M059J (cell line): Measurements from ENCODE around the gene COL6A2. TPM values are rescaled to one million over a fixed set of nuclear protein-coding genes. Genes with fewer than 3 reads are reported as not detected.
"Not testable (repeated sequence)": the region's sequence is repeated elsewhere in the genome, so short reads cannot be mapped to it uniquely, and the experiment has no call there.

Experiments used
- DNase-seq: peaks from one replicate; pipeline ENCODE4 v3.0.0-alpha.2; 2012; ENCODE audit warnings: low read depth
- total RNA-seq: library from RNA; depleted of rRNA; stranded (reverse); fragments of >200 nt; shearing (Covaris generic); gene quantifications from 2 replicates; pipeline ENCODE4 v1.2.3, GENCODE V29; 2014

The COL6A2 gene
- total RNA-seq, 1 experiment from 2014 or later = 240 TPM

- DNase-seq = no peak
These were observed 18.9 kb upstream of the COL6A2 start for GRCh38 chr21:46078978-46079351.

GRCh38 chr21:46079352-46080170 lies 18.4 kb upstream of the COL6A2 start:
- peak; percentile 71 for DNase-seq

GRCh38 chr21:46080171-46081021 lies 17.5 kb upstream of the COL6A2 start:
- DNase-seq = no peak

- DNase-seq = peak; percentile 33
These were observed 16.7 kb upstream of the COL6A2 start for GRCh38 chr21:46081022-46081861.

- no peak for DNase-seq
These were observed 15.8 kb upstream of the COL6A2 start for GRCh38 chr21:46081862-46082712.

GRCh38 chr21:46082713-46082962 lies 15.3 kb upstream of the COL6A2 start:
- no peak for DNase-seq

GRCh38 chr21:46082963-46083790 lies 14.7 kb upstream of the COL6A2 start:
- DNase-seq = no peak

GRCh38 chr21:46083791-46084561 lies 13.9 kb upstream of the COL6A2 start:
- no peak for DNase-seq

- no peak for DNase-seq
These were observed 13.2 kb upstream of the COL6A2 start for GRCh38 chr21:46084709-46085108.

- not testable (repeated sequence) for DNase-seq
These were observed 12.7 kb upstream of the COL6A2 start for GRCh38 chr21:46085259-46085658.

- DNase-seq = no peak
These were observed 10.3 kb upstream of the COL6A2 start for GRCh38 chr21:46087641-46088040.

GRCh38 chr21:46088189-46088588 lies 9.7 kb upstream of the COL6A2 start:
- DNase-seq = no peak

GRCh38 chr21:46089285-46089684 lies 8.6 kb upstream of the COL6A2 start:
- no peak for DNase-seq

GRCh38 chr21:46091118-46091517 lies 6.8 kb upstream of the COL6A2 start:
- no peak for DNase-seq

GRCh38 chr21:46091631-46092025 lies 6.3 kb upstream of the COL6A2 start:
- DNase-seq = no peak

GRCh38 chr21:46092026-46092764 lies 5.7 kb upstream of the COL6A2 start:
- peak; percentile 90 for DNase-seq

- no peak for DNase-seq
These were observed 4.9 kb upstream of the COL6A2 start for GRCh38 chr21:46092811-46093667.
